Measurements from ENCODE around the gene QRSL1.

DNA sequence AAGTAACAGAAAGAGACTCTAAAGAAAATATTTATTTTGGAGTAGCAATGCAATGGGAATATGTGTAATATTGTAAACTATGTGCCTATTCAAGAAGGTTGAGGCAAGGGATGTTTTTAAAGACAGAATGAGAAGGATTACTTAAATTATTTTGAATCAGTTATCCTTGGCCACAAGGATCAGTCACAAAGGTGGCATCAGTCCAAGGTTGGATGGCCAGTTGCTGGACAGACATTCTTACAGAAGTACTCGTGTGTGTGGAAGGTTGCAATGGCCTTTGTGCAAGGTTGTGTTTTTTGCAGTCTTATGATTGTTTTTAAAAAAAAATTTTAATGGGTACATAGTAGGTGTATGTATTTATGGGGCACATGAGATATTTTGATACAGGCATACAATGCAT lies 2.0 kb downstream of the QRSL1 start:
- TF ChIP-seq ZBTB11 (CRISPR knock-in tag; IDR thresholded peaks at IDR 0.05): no peak
- TF ChIP-seq, protein P1, sequence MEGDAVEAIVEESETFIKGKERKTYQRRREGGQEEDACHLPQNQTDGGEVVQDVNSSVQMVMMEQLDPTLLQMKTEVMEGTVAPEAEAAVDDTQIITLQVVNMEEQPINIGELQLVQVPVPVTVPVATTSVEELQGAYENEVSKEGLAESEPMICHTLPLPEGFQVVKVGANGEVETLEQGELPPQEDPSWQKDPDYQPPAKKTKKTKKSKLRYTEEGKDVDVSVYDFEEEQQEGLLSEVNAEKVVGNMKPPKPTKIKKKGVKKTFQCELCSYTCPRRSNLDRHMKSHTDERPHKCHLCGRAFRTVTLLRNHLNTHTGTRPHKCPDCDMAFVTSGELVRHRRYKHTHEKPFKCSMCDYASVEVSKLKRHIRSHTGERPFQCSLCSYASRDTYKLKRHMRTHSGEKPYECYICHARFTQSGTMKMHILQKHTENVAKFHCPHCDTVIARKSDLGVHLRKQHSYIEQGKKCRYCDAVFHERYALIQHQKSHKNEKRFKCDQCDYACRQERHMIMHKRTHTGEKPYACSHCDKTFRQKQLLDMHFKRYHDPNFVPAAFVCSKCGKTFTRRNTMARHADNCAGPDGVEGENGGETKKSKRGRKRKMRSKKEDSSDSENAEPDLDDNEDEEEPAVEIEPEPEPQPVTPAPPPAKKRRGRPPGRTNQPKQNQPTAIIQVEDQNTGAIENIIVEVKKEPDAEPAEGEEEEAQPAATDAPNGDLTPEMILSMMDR (IDR thresholded peaks at IDR 0.05 in 2 of 3, conservative IDR thresholded peaks at IDR 0.05 in 1 of 3; ENCODE audit: insufficient read depth in 2 of 3, low read depth in 1 of 3, low read length in 3 of 3): no peak
- TF ChIP-seq ATF2 (CRISPR knock-in tag; IDR thresholded peaks at IDR 0.05): no peak
- TF ChIP-seq ZHX1 (conservative IDR thresholded peaks at IDR 0.05; ENCODE audit: low read length): no peak
- no peak for TF ChIP-seq NCOA2 (IDR thresholded peaks at IDR 0.05; ENCODE audit: partially characterized antibody in 2 of 2)
- TF ChIP-seq FOXJ3 (CRISPR knock-in tag; IDR thresholded peaks at IDR 0.05): no peak
- TF ChIP-seq ZBTB7A (IDR thresholded peaks at IDR 0.05; ENCODE audit: borderline replicate concordance, control insufficient read depth, low read depth, low read length): no peak
- no peak for TF ChIP-seq MLLT1 (IDR thresholded peaks at IDR 0.05)
- TF ChIP-seq SIN3A (IDR thresholded peaks at IDR 0.05; ENCODE audit: borderline replicate concordance in 2 of 2, control insufficient read depth in 1 of 2, low read depth in 2 of 2, low read length in 2 of 2): no peak
- TF ChIP-seq STAT6 (CRISPR knock-in tag; IDR thresholded peaks at IDR 0.05): no peak
- TF ChIP-seq RFX5 (IDR thresholded peaks at IDR 0.05; ENCODE audit: low read depth, low read length): no peak
- TF ChIP-seq ETS2 (tag; IDR thresholded peaks at IDR 0.05; ENCODE audit: borderline replicate concordance, poor library complexity, severe bottlenecking): no peak
- TF ChIP-seq HNRNPL (IDR thresholded peaks at IDR 0.05; ENCODE audit: low read depth, low read length): no peak
- no peak for TF ChIP-seq TEAD4 (IDR thresholded peaks at IDR 0.05; ENCODE audit: low read length)
- TF ChIP-seq TEAD4 (CRISPR knock-in tag; IDR thresholded peaks at IDR 0.05; ENCODE audit: borderline replicate concordance): no peak

All from K562 (cell line).